ENCODE results near the gene SGK2.

The SGK2 gene

GRCh38 chr20:43536041-43536816, 22.6 kb upstream of the SGK2 start:
- DNase-seq: no peak

- DNase-seq: no peak
These were observed 21.9 kb upstream of the SGK2 start for GRCh38 chr20:43536817-43537440.

DNA sequence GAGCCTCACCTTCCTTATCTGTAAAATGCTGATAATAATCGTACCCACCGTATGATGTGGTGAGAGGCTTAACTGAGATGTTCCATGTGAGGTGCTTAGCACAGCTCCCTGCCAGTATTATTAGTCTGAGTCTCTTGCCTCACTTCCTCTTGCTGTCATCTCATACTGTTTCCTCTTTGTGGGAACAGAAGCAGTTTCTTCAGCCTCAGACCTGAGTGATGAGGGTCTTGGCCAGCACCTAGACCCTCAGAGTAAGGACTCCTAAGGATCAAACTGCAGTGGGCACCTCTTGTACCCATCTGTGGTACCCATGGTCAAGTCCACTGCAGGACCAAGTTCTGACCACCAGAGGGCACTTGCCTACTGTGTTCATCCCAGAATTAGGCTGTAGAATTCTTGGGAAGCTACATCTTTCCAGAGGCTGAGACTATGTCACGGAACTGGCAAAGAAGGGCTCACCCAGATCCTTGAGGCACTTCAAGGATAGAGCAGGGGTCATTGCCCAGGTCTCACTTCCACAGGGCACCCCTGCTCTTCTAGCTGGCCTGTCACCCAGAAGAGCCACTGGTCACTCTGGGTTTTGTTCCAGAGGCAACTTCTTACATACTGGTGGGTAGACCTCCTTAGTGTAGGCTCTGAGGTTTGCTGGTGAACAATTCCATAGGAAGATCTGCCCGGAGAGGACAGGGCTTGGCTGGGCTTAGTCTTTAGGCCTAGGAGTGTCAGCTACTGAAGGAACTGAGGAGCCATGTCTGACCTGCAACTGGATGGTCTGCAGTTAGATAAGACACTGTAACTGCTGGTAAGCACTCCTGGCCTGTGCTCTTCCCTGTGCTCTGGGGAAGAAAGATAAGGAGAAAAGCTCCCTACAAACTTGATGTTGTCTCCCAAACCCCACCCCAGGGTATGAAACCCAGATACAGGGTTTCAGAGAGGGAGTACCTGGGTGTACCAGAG, 20.6 kb upstream of the SGK2 start:
- DNase-seq: peak; percentile 22

- no peak for DNase-seq
These were observed 19.7 kb upstream of the SGK2 start for GRCh38 chr20:43538878-43539700.

DNA sequence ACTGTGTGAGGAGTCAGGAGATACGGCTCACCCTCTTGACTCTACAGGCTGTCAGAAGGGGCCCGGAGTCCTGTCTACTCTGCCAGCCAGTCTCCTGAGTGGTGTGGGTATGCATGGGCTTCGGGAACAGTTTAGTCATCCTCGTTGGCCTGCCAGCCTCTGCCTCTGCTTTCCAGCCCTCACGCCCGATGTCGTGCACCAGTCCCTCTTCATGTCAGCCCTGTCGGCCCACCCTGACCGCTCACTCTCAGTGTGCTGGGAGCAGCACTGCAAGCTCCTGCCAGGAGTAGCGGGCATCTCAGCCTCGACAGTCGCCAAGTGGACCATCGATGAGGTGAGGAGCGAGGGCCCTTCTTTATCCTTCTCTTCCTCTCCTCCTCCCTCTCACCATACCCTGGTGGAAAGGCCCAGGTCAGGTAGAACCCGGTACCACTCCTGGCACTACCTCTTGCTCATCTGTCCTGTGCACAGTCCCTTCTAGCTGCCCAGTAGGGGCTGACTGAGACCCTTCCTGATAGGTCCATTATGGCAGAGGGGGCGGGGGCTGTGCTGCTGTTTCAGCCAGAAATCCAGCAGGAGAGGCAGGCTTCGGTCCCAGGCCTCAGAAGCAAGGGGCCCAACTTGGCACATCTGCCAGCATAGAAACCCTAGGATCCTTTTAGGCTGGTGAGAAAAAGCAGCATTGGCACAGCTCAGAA, 18.7 kb upstream of the SGK2 start:
- no peak for DNase-seq

GRCh38 chr20:43540673-43541060, 18.2 kb upstream of the SGK2 start:
- DNase-seq: no peak

DNA sequence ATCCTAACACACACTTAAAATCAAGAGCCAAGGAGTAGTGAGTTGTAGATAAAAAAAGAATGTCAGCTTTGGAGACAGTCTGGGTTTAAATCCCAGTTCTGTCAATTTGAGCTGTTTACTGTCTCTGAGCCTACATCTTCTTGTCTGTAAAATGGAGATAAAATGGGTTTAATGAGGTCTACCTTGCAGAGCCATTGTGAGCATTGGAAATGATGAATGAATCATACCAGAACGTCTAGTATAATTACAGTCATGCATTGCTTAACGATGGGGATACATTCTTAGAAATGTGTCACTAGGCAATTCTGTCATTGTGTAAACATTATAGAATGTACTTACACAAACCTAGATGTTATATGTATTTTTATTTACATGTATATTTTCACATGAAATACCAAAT, 17.6 kb upstream of the SGK2 start:
- DNase-seq: no peak

DNA sequence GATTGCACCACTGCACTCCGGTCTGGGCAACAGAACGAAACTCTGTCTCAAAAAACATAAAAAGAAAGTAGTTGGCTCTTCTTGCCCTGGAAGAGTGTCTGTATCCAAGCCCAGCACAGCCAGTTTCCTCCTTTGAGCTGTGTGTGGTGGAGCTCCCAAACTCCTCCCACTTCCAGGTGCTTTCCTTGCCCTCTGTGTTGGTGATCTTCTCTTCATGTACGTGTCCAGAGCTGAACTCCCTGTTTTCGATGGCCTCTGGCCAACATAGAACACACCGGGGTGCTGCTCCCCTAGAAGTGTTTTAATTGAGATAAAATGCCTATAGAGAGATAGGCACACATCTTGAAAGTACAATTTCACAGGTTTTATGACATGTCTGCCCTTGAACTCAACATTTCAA, 16.7 kb upstream of the SGK2 start:
- no peak for DNase-seq

GRCh38 chr20:43542674-43543073, 16.2 kb upstream of the SGK2 start:
- no peak for DNase-seq

GRCh38 chr20:43543138-43543537, 15.7 kb upstream of the SGK2 start:
- no peak for DNase-seq

- no peak for DNase-seq
These were observed 14.3 kb upstream of the SGK2 start for GRCh38 chr20:43544501-43544900.

DNA sequence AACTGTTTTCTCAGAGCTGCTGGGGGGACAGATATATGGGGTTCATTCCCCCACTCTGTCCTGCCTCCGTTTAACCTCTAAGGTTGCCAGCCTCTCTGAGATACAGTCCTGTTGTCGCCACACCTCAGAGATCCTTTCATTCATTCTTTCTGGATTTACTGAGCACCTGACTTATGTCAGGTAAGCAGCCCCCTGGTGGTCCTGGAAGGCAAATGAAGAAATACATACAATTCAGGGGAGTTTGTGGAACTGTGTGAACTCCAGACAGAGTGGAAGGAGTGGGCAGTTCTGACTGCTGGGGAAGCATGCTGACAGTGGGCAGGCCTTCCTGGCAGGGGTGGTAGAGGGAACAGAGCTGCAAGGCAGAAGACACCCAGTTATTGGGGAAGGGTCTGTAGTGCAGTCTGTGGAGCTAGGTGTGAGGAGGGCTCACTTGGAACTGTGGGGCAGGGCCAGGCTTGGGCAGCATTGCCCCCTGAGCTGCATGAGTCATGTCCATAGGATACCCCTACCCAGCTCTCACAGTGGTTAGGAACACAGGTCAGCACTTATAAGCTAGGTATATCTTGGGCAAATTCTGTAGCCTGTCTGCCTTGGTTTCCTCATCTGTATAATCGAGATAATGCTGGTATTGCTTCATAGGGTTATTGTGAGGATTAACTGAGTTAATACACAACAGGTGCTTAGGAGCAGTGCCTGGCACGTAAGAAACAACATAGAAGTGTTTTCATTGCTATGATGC, 12.8 kb upstream of the SGK2 start:
- no peak for DNase-seq

GRCh38 chr20:43548273-43548880, 10.4 kb upstream of the SGK2 start:
- DNase-seq: no peak

DNA sequence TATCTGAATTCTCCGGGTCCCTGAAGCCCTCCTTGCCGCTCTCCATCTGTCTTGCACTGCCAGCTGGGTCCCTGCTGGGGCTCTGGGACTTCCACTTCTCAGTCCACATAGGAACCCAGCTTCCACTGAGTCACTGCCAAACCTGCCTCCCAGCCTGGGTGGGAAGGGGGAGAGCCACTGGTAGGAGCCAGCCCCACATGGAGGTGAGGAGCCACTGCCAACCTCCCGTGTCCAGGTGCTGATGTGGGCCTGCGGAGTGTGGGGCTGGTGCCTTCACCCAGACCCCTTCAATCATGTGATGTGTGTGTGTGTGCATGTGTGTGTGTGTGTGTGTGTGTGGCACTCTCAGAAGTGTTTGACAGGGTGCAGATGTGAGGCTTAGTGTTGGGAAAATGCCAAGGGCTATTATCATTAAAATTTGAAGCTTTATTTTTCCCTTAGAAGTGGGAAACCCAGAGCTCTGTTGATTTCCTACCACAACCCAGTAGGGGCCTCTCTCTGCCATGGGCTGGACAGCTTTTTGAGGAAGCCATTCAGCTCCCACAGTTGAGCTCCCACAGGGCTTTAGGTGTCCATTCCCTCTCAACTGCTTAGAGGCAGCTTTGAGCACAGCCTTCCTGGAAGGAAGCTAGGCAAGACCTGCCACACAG, 9.3 kb upstream of the SGK2 start:
- DNase-seq: no peak

DNA sequence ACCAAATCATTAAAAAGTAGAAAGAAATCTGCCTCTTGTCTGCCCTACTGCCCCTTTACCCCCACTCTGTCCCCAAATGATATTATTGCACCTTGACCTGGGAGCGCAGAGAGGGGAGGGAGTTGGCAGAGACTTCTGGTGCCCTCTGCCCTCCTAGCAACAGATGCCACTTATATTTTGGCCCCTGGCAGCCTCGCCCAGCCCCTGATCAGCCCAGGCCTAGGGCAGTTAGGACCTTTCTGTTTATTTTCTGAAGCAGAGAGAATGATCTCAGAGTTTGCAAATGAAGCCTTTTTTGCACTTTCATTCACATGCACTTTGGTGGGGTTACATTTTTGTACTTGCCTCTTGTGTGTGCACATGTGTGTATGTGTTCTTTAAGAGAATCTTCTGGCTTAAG, 8.4 kb upstream of the SGK2 start:
- DNase-seq: no peak

DNA sequence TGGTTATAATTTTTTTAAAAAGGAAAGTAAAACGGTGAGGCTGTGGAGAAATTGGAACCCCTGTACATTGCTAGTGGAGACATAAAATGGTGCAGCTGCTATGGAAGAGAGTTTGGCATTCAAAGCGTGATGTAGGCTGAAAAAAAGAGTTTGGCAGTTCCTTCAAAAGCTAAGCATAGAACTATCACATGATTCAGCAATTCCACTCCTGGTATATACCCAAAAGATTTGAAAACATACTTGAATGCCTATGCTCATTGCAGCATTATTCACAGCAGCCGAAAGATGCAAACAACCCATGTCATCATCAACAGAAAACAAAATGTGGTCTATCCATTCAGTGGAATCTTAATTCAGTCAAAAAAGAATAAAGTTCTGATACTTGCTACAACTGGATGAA, 4.5 kb upstream of the SGK2 start:
- DNase-seq: no peak

GRCh38 chr20:43559147-43559987, 540 bp downstream of the SGK2 start:
- no peak for DNase-seq

- DNase-seq: no peak
These were observed 2.1 kb downstream of the SGK2 start for GRCh38 chr20:43560974-43561373.

GRCh38 chr20:43563429-43563828, 4.6 kb downstream of the SGK2 start:
- no peak for DNase-seq

Measured in NCI-H526 treated with DMSO at 0.1 percent for 48 hours (cell line).